Measurements from ENCODE around the gene TRPM3.

Gene TRPM3

DNA sequence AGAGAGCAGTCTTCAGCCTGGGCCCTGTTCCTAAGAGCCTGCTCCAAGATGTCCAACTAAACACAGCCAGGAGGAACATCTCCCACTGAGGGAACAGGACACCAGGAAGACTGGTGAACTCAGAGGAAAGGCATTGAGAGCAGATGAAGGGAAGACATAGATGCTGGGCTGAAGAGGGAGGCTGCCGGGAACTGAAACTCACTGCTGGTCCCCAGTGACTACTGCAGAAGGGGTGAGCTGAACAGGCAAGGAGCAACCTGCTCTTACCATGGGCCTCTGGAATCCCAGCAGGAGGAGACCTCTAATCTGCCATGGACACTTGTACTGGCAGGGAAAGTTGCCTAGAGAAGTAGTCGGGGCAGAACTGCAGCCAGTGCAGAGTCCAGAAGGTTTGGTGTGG lies 95.7 kb downstream of the TRPM3 start:
- H2BK12ac ChIP-seq (ENCODE audit: low read length): no peak overlapping the region
- WGBS (ENCODE audit: extremely low coverage, insufficient coverage, insufficient read length): no CpG with 5 or more reads among the region's 2 CpGs

DNA sequence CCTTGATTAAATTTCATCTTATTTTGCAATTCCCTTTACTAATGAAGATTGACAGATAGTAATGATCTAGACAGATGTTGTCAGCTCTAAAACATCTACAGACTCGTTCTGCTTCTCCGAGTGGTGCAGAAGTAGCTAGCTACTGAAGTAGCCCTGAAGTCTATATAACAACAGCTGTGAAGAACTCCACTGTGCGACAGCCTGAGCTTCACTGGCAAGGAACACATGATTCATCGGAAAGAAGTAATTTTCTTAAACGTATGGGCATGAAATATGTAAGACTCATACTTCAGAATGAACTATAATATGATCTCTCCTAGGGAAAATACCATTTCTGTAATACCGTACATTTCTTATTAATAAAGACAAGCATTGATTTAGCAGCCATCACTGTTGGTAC lies 96.2 kb downstream of the TRPM3 start:
- no peak overlapping the region for H2AK5ac ChIP-seq (ENCODE audit: low read length)
- no CpG with 5 or more reads among the region's 6 CpGs for WGBS (ENCODE audit: extremely low coverage, insufficient coverage, insufficient read length)

More for the DNA sequence above, 95.7 kb downstream of the TRPM3 start:
- Histone ChIP-seq H2AK5ac (ENCODE audit: low read length) (no peak overlapping the region), H4K8ac (ENCODE audit: low read depth, low read length) (no peak overlapping the region), H3K79me1 (ENCODE audit: low read length) (no peaks in the 10 kb centered on the region), H3K14ac (ENCODE audit: low read length) (no peak overlapping the region), H3K79me2 (ENCODE audit: control insufficient read depth, insufficient read depth, low read length, poor library complexity) (no peaks in the 10 kb centered on the region), H2BK120ac (ENCODE audit: insufficient read depth, low read length, poor library complexity) (no peak overlapping the region), H3K9ac (ENCODE audit: low read length) (no peak overlapping the region), H3K36me3 (ENCODE audit: control insufficient read depth in 1 of 2, insufficient read depth in 2 of 2, low read length in 2 of 2) (no peaks in the 10 kb centered on the region), H3K4me2 (ENCODE audit: low read length) (no peak overlapping the region), H3K23ac (ENCODE audit: low read length) (no peak overlapping the region), H3K27ac (ENCODE audit: low read depth, low read length) (no peak overlapping the region), H3K4ac (ENCODE audit: low read depth, low read length) (no peak overlapping the region), H3K9me3 (ENCODE audit: insufficient read depth, low read depth, low read length) (no peaks in the 10 kb centered on the region), H3K4me3 (ENCODE audit: low read depth, low read length) (no peak overlapping the region), H4K12ac (ENCODE audit: low read depth, low read length) (no peak overlapping the region), H2AFZ (ENCODE audit: insufficient read depth, low read length, poor library complexity) (no peak overlapping the region), H2BK5ac (ENCODE audit: low read depth, low read length, poor library complexity) (no peak overlapping the region), H4K91ac (ENCODE audit: low read depth, low read length) (no peak overlapping the region), H3K4me1 (ENCODE audit: control insufficient read depth in 1 of 2, insufficient read depth in 2 of 2, low read length in 2 of 2) (no peaks in the 10 kb centered on the region), H3K27me3 (ENCODE audit: insufficient read depth, low read length) (no peaks in the 10 kb centered on the region), H3K18ac (ENCODE audit: low read length) (no peak overlapping the region)
- DNase-seq: no peak

DNA sequence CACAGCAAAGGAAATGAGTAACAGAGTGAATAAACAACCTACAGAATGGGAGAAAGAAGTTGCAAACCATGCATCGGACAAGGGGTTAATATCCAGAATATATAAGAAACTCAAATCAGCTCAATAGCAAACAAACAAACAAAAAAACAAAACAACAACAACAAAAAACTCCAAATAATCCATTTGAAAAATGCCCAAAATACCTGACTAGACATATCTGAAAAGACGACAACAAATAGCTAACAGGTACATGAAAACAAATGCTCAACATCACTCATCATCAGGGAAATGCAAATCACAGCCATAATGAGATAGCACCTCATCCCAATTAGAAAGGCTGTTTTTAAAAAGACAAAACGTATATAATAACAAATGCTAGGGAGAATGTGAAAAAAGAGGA lies 111.2 kb downstream of the TRPM3 start:
- H2AFZ ChIP-seq (ENCODE audit: insufficient read depth, low read length, poor library complexity): no peak overlapping the region
- no peak overlapping the region for H2BK5ac ChIP-seq (ENCODE audit: low read depth, low read length, poor library complexity)
- H3K4me1 ChIP-seq (ENCODE audit: control insufficient read depth in 1 of 2, insufficient read depth in 2 of 2, low read length in 2 of 2): no peaks in the 10 kb centered on the region
- H3K4me2 ChIP-seq (ENCODE audit: low read length): no peak overlapping the region
- H2AK5ac ChIP-seq (ENCODE audit: low read length): no peak overlapping the region
- H3K23ac ChIP-seq (ENCODE audit: low read length): no peak overlapping the region
- no peak overlapping the region for H3K9ac ChIP-seq (ENCODE audit: low read length)
- no peak overlapping the region for H4K8ac ChIP-seq (ENCODE audit: low read depth, low read length)
- H3K4me3 ChIP-seq (ENCODE audit: low read depth, low read length): no peak overlapping the region
- no peaks in the 10 kb centered on the region for H3K27me3 ChIP-seq (ENCODE audit: insufficient read depth, low read length)
- H3K18ac ChIP-seq (ENCODE audit: low read length): no peak overlapping the region
- H4K91ac ChIP-seq (ENCODE audit: low read depth, low read length): no peak overlapping the region
- no peak overlapping the region for H3K14ac ChIP-seq (ENCODE audit: low read length)
- DNase-seq: no peak
- H3K9me3 ChIP-seq (ENCODE audit: insufficient read depth, low read depth, low read length): no peaks in the 10 kb centered on the region
- no peak overlapping the region for H2BK120ac ChIP-seq (ENCODE audit: insufficient read depth, low read length, poor library complexity)
- no peak overlapping the region for H3K4ac ChIP-seq (ENCODE audit: low read depth, low read length)
- WGBS (ENCODE audit: extremely low coverage, insufficient coverage, insufficient read length): no CpG with 5 or more reads among the region's 3 CpGs
- no peaks in the 10 kb centered on the region for H3K79me1 ChIP-seq (ENCODE audit: low read length)
- H3K36me3 ChIP-seq (ENCODE audit: control insufficient read depth in 1 of 2, insufficient read depth in 2 of 2, low read length in 2 of 2): no peaks in the 10 kb centered on the region
- H3K79me2 ChIP-seq (ENCODE audit: control insufficient read depth, insufficient read depth, low read length, poor library complexity): no peaks in the 10 kb centered on the region
- no peak overlapping the region for H2BK12ac ChIP-seq (ENCODE audit: low read length)
- no peak overlapping the region for H4K12ac ChIP-seq (ENCODE audit: low read depth, low read length)
- H3K27ac ChIP-seq (ENCODE audit: low read depth, low read length): no peak overlapping the region

More for the DNA sequence above, 96.2 kb downstream of the TRPM3 start:
- no peak overlapping the region for H3K23ac ChIP-seq (ENCODE audit: low read length)
- no peaks in the 10 kb centered on the region for H3K79me2 ChIP-seq (ENCODE audit: control insufficient read depth, insufficient read depth, low read length, poor library complexity)
- no peaks in the 10 kb centered on the region for H3K27me3 ChIP-seq (ENCODE audit: insufficient read depth, low read length)
- H3K4me2 ChIP-seq (ENCODE audit: low read length): no peak overlapping the region
- no peak overlapping the region for H4K8ac ChIP-seq (ENCODE audit: low read depth, low read length)
- no peak overlapping the region for H4K91ac ChIP-seq (ENCODE audit: low read depth, low read length)
- H2BK5ac ChIP-seq (ENCODE audit: low read depth, low read length, poor library complexity): no peak overlapping the region
- H2AFZ ChIP-seq (ENCODE audit: insufficient read depth, low read length, poor library complexity): no peak overlapping the region
- no peaks in the 10 kb centered on the region for H3K36me3 ChIP-seq (ENCODE audit: control insufficient read depth in 1 of 2, insufficient read depth in 2 of 2, low read length in 2 of 2)
- no peak overlapping the region for H2BK12ac ChIP-seq (ENCODE audit: low read length)
- no peak overlapping the region for H3K14ac ChIP-seq (ENCODE audit: low read length)
- no peak overlapping the region for H3K4ac ChIP-seq (ENCODE audit: low read depth, low read length)
- H3K27ac ChIP-seq (ENCODE audit: low read depth, low read length): no peak overlapping the region
- H3K9me3 ChIP-seq (ENCODE audit: insufficient read depth, low read depth, low read length): no peaks in the 10 kb centered on the region
- no peak overlapping the region for H3K4me3 ChIP-seq (ENCODE audit: low read depth, low read length)
- H3K4me1 ChIP-seq (ENCODE audit: control insufficient read depth in 1 of 2, insufficient read depth in 2 of 2, low read length in 2 of 2): no peaks in the 10 kb centered on the region
- H2BK120ac ChIP-seq (ENCODE audit: insufficient read depth, low read length, poor library complexity): no peak overlapping the region
- H4K12ac ChIP-seq (ENCODE audit: low read depth, low read length): no peak overlapping the region
- no peak overlapping the region for H3K18ac ChIP-seq (ENCODE audit: low read length)
- H3K9ac ChIP-seq (ENCODE audit: low read length): no peak overlapping the region
- DNase-seq: no peak
- H3K79me1 ChIP-seq (ENCODE audit: low read length): no peaks in the 10 kb centered on the region

DNA sequence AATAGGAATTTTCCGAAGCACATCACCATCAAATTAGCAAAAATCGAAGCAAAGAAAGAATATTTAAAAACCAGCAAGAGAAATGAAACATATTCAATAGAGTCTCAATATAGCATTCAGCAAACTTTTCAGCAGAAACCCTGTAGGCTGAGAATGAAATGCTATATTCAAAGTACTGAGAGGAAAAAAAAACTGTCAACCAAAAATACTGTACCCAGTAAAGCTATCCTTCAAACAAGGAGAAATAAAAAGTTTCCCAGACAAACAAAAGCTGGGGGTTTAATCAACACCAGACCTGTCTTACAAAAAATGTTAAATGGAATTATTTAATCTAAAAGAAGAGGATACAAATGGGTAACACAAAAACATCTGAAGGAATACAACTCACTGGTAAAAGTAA lies 116.0 kb downstream of the TRPM3 start:
- no peak overlapping the region for H3K27ac ChIP-seq (ENCODE audit: low read depth, low read length)
- H3K9me3 ChIP-seq (ENCODE audit: insufficient read depth, low read depth, low read length): peaks cover 2% of the 10 kb centered on the region
- no peak overlapping the region for H3K4me2 ChIP-seq (ENCODE audit: low read length)
- H3K79me1 ChIP-seq (ENCODE audit: low read length): no peaks in the 10 kb centered on the region
- H2AK5ac ChIP-seq (ENCODE audit: low read length): no peak overlapping the region
- DNase-seq: no peak
- no peak overlapping the region for H2BK5ac ChIP-seq (ENCODE audit: low read depth, low read length, poor library complexity)
- H3K4ac ChIP-seq (ENCODE audit: low read depth, low read length): no peak overlapping the region
- no peak overlapping the region for H4K91ac ChIP-seq (ENCODE audit: low read depth, low read length)
- H2BK12ac ChIP-seq (ENCODE audit: low read length): no peak overlapping the region
- no peak overlapping the region for H4K8ac ChIP-seq (ENCODE audit: low read depth, low read length)
- H2BK120ac ChIP-seq (ENCODE audit: insufficient read depth, low read length, poor library complexity): no peak overlapping the region
- H3K9ac ChIP-seq (ENCODE audit: low read length): no peak overlapping the region
- WGBS (ENCODE audit: extremely low coverage, insufficient coverage, insufficient read length): no CpG with 5 or more reads among the region's 2 CpGs
- no peak overlapping the region for H3K14ac ChIP-seq (ENCODE audit: low read length)
- H3K27me3 ChIP-seq (ENCODE audit: insufficient read depth, low read length): no peaks in the 10 kb centered on the region
- no peak overlapping the region for H3K4me3 ChIP-seq (ENCODE audit: low read depth, low read length)
- peaks cover 2 to 4% of the 10 kb centered on the region in 2 experiments for H3K4me1 ChIP-seq (ENCODE audit: control insufficient read depth in 1 of 2, insufficient read depth in 2 of 2, low read length in 2 of 2)
- no peak overlapping the region for H3K18ac ChIP-seq (ENCODE audit: low read length)
- no peak overlapping the region for H3K23ac ChIP-seq (ENCODE audit: low read length)
- no peak overlapping the region for H4K12ac ChIP-seq (ENCODE audit: low read depth, low read length)
- H3K36me3 ChIP-seq (ENCODE audit: control insufficient read depth in 1 of 2, insufficient read depth in 2 of 2, low read length in 2 of 2): no peaks in the 10 kb centered on the region
- H3K79me2 ChIP-seq (ENCODE audit: control insufficient read depth, insufficient read depth, low read length, poor library complexity): no peaks in the 10 kb centered on the region
- no peak overlapping the region for H2AFZ ChIP-seq (ENCODE audit: insufficient read depth, low read length, poor library complexity)
